Activated B cell treated with CpG ODN at 0.5 μM for 24 hours (primary cell): ENCODE measurements around the gene PAXIP1. TPM values are rescaled to one million over a fixed set of nuclear protein-coding genes. Genes with fewer than 3 reads are reported as not detected.
"Not testable (repeated sequence)": the region's sequence is repeated elsewhere in the genome, so short reads cannot be mapped to it uniquely, and the experiment has no call there.

Experiments
- ATAC-seq: fragments of 200-7000 bp; cut with Tn5 transposase; one replicate; pipeline ENCODE4 v1.10.0; 2021; ENCODE audit warnings: low read depth, mild to moderate bottlenecking, moderate library complexity
- CTCF ChIA-PET: fragments of 350-600 bp; sonication (Branson Sonifier 250); formaldehyde crosslinking; loops from one replicate; lab custom pipeline; 2021; ENCODE audit warnings: antibody characterized with exemption; lab: Charles Lee
- POLR2A ChIA-PET: fragments of 350-600 bp; sonication (Branson Sonifier 250); formaldehyde crosslinking; loops from one replicate; lab custom pipeline; 2021; ENCODE audit warnings: antibody characterized with exemption; lab: Charles Lee
- DNase-seq: peaks from one replicate; pipeline ENCODE4 v3.0.0; 2022
- H3K27ac Mint-ChIP-seq: one replicate; pipeline ENCODE4 v1.8.0; 2020; ENCODE audit warnings: mixed read lengths
- H3K27me3 Mint-ChIP-seq: one replicate; pipeline ENCODE4 v1.8.0; 2021; ENCODE audit warnings: mixed read lengths
- H3K36me3 Mint-ChIP-seq: one replicate; pipeline ENCODE4 v1.8.0; 2021; ENCODE audit warnings: low read depth, mixed read lengths
- H3K4me1 Mint-ChIP-seq: one replicate; pipeline ENCODE4 v1.8.0; 2021; ENCODE audit warnings: mixed read lengths
- H3K4me3 Mint-ChIP-seq: one replicate; pipeline ENCODE4 v1.8.0; 2020; ENCODE audit warnings: mild to moderate bottlenecking, mixed read lengths
- H3K9me3 Mint-ChIP-seq: one replicate; pipeline ENCODE4 v1.8.0; 2020; ENCODE audit warnings: mixed read lengths
- intact Hi-C: fragments of 100-400 bp; cut with micrococcal nuclease; formaldehyde crosslinking; loops from one replicate; pipeline ENCODE4 v1.15.1; 2024
- total RNA-seq: library from RNA; stranded (reverse); gene quantifications from 2 replicates; pipeline ENCODE4 v1.2.3, GENCODE V29; 2022
- TF ChIP-seq, protein P1 (sequence below): fragments of 200-600 bp; IDR thresholded peaks from one replicate; pipeline ENCODE4 v1.8.0; 2022; ENCODE audit warnings: antibody characterized with exemption, mild to moderate bottlenecking

The PAXIP1 gene
- total RNA-seq, 1 donor from 2014 or later: 15.2 TPM

GRCh38 chr7:154928136-154929005 lies 74.6 kb downstream of the PAXIP1 start:
- H3K4me3 Mint-ChIP-seq: peak overlapping the region; percentile 96
- H3K27me3 Mint-ChIP-seq: no peaks in the 10 kb centered on the region

GRCh38 chr7:154927624-154928125 lies 75.2 kb downstream of the PAXIP1 start:
- Mint-ChIP-seq H3K9me3 (peaks cover 2% of the 10 kb centered on the region), H3K36me3 (peaks cover 20% of the 10 kb centered on the region), H3K27ac (peak overlapping the region; percentile 99), H3K4me1 (peaks cover 28% of the 10 kb centered on the region), H3K27me3 (no peaks in the 10 kb centered on the region), H3K4me3 (peak overlapping the region; percentile 96)
- TF ChIP-seq, protein P1, sequence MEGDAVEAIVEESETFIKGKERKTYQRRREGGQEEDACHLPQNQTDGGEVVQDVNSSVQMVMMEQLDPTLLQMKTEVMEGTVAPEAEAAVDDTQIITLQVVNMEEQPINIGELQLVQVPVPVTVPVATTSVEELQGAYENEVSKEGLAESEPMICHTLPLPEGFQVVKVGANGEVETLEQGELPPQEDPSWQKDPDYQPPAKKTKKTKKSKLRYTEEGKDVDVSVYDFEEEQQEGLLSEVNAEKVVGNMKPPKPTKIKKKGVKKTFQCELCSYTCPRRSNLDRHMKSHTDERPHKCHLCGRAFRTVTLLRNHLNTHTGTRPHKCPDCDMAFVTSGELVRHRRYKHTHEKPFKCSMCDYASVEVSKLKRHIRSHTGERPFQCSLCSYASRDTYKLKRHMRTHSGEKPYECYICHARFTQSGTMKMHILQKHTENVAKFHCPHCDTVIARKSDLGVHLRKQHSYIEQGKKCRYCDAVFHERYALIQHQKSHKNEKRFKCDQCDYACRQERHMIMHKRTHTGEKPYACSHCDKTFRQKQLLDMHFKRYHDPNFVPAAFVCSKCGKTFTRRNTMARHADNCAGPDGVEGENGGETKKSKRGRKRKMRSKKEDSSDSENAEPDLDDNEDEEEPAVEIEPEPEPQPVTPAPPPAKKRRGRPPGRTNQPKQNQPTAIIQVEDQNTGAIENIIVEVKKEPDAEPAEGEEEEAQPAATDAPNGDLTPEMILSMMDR: peak; percentile 22
- ATAC-seq (peak; percentile 59), DNase-seq (peak; percentile 32)
- intact Hi-C loops: loop anchor here (1.0 to 10.0 kb wide), 14 partner anchors 26 to 1545 kb away; partner anchors contain the start of genes INSIG1, PAXIP1 and RBM33
- POLR2A ChIA-PET: interaction anchor here (0.7 to 2.4 kb wide), 10 partner anchors 12 to 716 kb away, joined by 3 to 22 read pairs (median 4); partner anchors contain the start of genes INSIG1, PAXIP1 and RBM33
- CTCF ChIA-PET: interaction anchor here (0.6 to 3.8 kb wide), 38 partner anchors 10 to 1966 kb away, joined by 3 to 34 read pairs (median 4); partner anchors contain the start of genes INSIG1 and PAXIP1

More at GRCh38 chr7:154928136-154929005, 74.6 kb downstream of the PAXIP1 start:
- peak overlapping the region; percentile 99 for H3K27ac Mint-ChIP-seq
- peaks cover 28% of the 10 kb centered on the region for H3K4me1 Mint-ChIP-seq
- intact Hi-C loops: loop anchor here (1.0 to 10.0 kb wide), 7 partner anchors 75 to 1544 kb away; partner anchors contain the start of genes INSIG1, PAXIP1 and RBM33
- DNase-seq (peak; percentile 44), ATAC-seq (peak; percentile 84)
- TF ChIP-seq, protein P1: no peak
- peaks cover 24% of the 10 kb centered on the region for H3K36me3 Mint-ChIP-seq
- ChIA-PET POLR2A (interaction anchor here (0.6 to 2.4 kb wide), 11 partner anchors 11 to 716 kb away, joined by 3 to 22 read pairs (median 4); partner anchors contain the start of genes INSIG1, PAXIP1 and RBM33), CTCF (interaction anchor here (0.7 to 3.8 kb wide), 30 partner anchors 10 to 1965 kb away, joined by 3 to 34 read pairs (median 6); partner anchors contain the start of genes INSIG1 and PAXIP1)
- no peaks in the 10 kb centered on the region for H3K9me3 Mint-ChIP-seq

GRCh38 chr7:154922472-154922871 lies 80.5 kb downstream of the PAXIP1 start:
- H3K36me3 Mint-ChIP-seq, H3K27me3 Mint-ChIP-seq, H3K27ac Mint-ChIP-seq, H3K4me1 Mint-ChIP-seq, H3K9me3 Mint-ChIP-seq, DNase-seq, POLR2A ChIA-PET, H3K4me3 Mint-ChIP-seq, ATAC-seq: not testable (repeated sequence)
- CTCF ChIA-PET: interaction anchor here (1.0 kb wide), 1 partner anchor 9 kb away, joined by 3 read pairs; no protein-coding TSS in a partner anchor
- intact Hi-C loops: loop anchor here (10.0 kb wide), 1 partner anchor 452 kb away; no protein-coding TSS in a partner anchor

DNA sequence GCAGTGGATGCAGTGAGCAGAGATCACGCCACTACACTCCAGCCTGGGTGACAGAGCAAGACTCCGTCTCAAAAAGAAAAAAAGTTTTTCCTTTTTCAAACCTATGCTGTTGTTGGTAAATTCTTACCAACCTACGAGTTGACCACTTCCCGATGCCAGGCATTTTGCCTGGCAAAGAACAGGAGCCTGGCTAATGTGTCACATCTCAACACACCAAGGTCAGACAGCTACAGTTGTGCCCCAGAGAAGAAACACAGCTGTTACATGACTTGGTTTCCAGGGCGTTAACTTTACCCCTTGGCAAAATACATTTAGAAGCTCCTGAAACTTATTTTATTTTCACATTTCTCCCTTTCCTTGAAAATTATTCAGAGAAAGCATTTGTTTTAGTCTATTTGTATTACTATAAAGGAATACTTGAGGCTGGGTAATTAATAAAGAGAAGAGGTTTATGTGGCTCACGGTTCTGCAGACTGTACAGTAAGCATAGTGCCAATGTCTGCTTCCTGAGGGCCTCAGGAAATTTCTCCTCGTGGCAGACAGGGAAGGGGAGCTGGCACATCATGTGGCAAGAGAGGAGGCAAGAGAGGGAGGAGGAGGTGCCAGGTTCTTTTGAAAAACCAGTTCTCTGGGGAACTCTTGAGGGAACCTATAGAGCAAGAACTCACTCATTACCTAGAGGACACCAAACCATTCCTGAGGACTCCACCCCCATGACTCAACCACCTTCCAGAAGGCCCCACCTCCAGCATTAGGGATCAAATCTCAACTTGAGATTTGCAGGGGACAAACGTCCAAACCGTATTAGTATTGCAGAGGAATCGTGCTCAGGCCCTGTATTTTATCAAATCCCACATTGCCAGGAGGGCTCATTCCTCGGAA lies 83.3 kb downstream of the PAXIP1 start:
- peaks cover 4% of the 10 kb centered on the region for H3K9me3 Mint-ChIP-seq
- ChIA-PET POLR2A (no interaction called here), CTCF (no interaction called here)
- no peak overlapping the region for H3K4me3 Mint-ChIP-seq
- DNase-seq: no peak
- H3K27ac Mint-ChIP-seq: no peak overlapping the region
- intact Hi-C loops: loop anchor here (10.0 kb wide), 1 partner anchor 455 kb away; no protein-coding TSS in a partner anchor
- no peaks in the 10 kb centered on the region for H3K36me3 Mint-ChIP-seq
- no peak for ATAC-seq
- TF ChIP-seq, protein P1: no peak
- peaks cover 13% of the 10 kb centered on the region for H3K27me3 Mint-ChIP-seq
- no peaks in the 10 kb centered on the region for H3K4me1 Mint-ChIP-seq

- TF ChIP-seq, protein P1: no peak
- ATAC-seq (no peak), DNase-seq (no peak)
- POLR2A ChIA-PET: no interaction called here
- CTCF ChIA-PET: interaction anchor here (1.4 kb wide), 1 partner anchor 9 kb away, joined by 3 read pairs; no protein-coding TSS in a partner anchor
- no peak overlapping the region for H3K27ac Mint-ChIP-seq
- intact Hi-C loops: no loop called here
- H3K27me3 Mint-ChIP-seq: peaks cover 15% of the 10 kb centered on the region
- peaks cover 4% of the 10 kb centered on the region for H3K9me3 Mint-ChIP-seq
- H3K4me1 Mint-ChIP-seq: peaks cover 2% of the 10 kb centered on the region
- no peak overlapping the region for H3K4me3 Mint-ChIP-seq
- H3K36me3 Mint-ChIP-seq: no peaks in the 10 kb centered on the region
Measured at GRCh38 chr7:154918741-154919140, 84.2 kb downstream of the PAXIP1 start.
